Natural killer cell (primary cell): Measurements from ENCODE around the gene SLC1A2. TPM values are rescaled to one million over a fixed set of nuclear protein-coding genes. Genes with fewer than 3 reads are reported as not detected.
A peak's percentile ranks its signal among the peaks of the same experiment; 100 is the strongest.

Experiments used
- ATAC-seq, 3 donors: fragments of 150-1000 bp in 2 of 3; fragments of 200-7000 bp in 1 of 3; cut with Tn5 transposase; 1 replicate in 1 of 3; 2 replicates in 2 of 3; pipeline ENCODE4 v1.10.0; 2021; ENCODE audit warnings: mild to moderate bottlenecking in 2 of 3, moderate library complexity in 2 of 3
- DNase-seq, 2 donors: peaks; one replicate each; pipeline versions ENCODE4 v3.0.0 to v3.0.0-alpha.2; 2013 to 2021; ENCODE audit warnings: mixed read lengths in 1 of 2
- H3K27ac ChIP-seq: one replicate; pipeline ENCODE4 v1.5.1; 2013; ENCODE audit warnings: mild to moderate bottlenecking, low read length
- H3K27me3 ChIP-seq: one replicate; pipeline ENCODE4 v1.6.1; 2013; ENCODE audit warnings: low read length; ENCODE audit not compliant: control insufficient read depth, insufficient read depth
- H3K36me3 ChIP-seq: one replicate; pipeline ENCODE4 v1.6.1; 2013; ENCODE audit warnings: low read length; ENCODE audit not compliant: control insufficient read depth, insufficient read depth
- H3K4me1 ChIP-seq: one replicate; pipeline ENCODE4 v1.6.1; 2013; ENCODE audit warnings: low read length; ENCODE audit not compliant: control insufficient read depth, insufficient read depth
- H3K4me3 ChIP-seq: one replicate; pipeline ENCODE4 v1.5.1; 2013; ENCODE audit warnings: low read length
- H3K9me3 ChIP-seq: one replicate; pipeline ENCODE4 v1.6.1; 2013; ENCODE audit warnings: low read length; ENCODE audit not compliant: control insufficient read depth, insufficient read depth
- H3K27ac Mint-ChIP-seq, 2 donors: one replicate each; pipeline ENCODE4 v1.8.0; 2022; ENCODE audit warnings: mild to moderate bottlenecking in 2 of 2, mixed read lengths in 2 of 2, moderate library complexity in 1 of 2
- H3K27me3 Mint-ChIP-seq, 2 donors: one replicate each; pipeline ENCODE4 v1.8.0; 2022; ENCODE audit warnings: low read depth in 2 of 2, mixed read lengths in 2 of 2
- H3K36me3 Mint-ChIP-seq: one replicate; pipeline ENCODE4 v1.8.0; 2022; ENCODE audit warnings: mixed read lengths
- H3K4me1 Mint-ChIP-seq, 2 donors: one replicate each; pipeline ENCODE4 v1.8.0; 2022; ENCODE audit warnings: mixed read lengths in 2 of 2
- H3K4me3 Mint-ChIP-seq: one replicate; pipeline ENCODE4 v1.8.0; 2022; ENCODE audit warnings: mild to moderate bottlenecking, moderate library complexity, mixed read lengths
- H3K9me3 Mint-ChIP-seq, 2 donors: one replicate each; pipeline ENCODE4 v1.8.0; 2022; ENCODE audit warnings: mixed read lengths in 2 of 2
- WGBS: methylation state at CpG from one replicate; pipeline ENCODE4 v1.1.7; 2013; ENCODE audit warnings: missing lambda C conversion rate; ENCODE audit not compliant: insufficient coverage; 5-methylcytosine and 5-hydroxymethylcytosine counted together
- intact Hi-C: fragments of 100-400 bp; cut with micrococcal nuclease; formaldehyde crosslinking; loops from one replicate; pipeline ENCODE4 v1.14.2; 2022
- total RNA-seq, 4 donors: library from RNA; stranded (reverse); fragments of 120-200 nt in 1 of 4; gene quantifications; one replicate each; pipeline versions ENCODE4 v1.2.3 to v1.2.4, GENCODE V29; 2013 to 2022
- TF ChIP-seq, protein P1 (sequence below): fragments of 200-600 bp; IDR thresholded peaks from one replicate; pipeline ENCODE4 v1.8.0; 2022; ENCODE audit warnings: antibody characterized with exemption

SLC1A2 gene
- total RNA-seq, 3 donors from 2014 or later (not counting 1 experiment from before 2014, with no cell fraction given), result 0.02 TPM; not detected in 2

DNA sequence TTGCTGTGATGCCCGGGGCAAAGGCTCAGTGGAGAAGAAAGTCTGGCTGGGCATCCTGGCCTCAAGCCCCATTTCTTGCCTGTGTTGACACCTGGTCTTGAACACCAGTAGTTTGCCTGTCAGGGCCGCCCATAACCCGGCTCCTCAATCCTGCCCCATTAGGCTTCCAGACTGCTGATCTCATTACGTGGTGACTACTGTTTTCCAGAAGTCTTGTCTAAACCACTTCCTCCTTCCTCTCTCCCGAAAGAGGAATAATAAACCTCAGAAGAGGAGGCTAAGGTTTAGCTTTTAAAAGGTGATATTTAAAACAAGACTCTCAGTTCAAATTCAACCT lies 182.7 kb downstream of the SLC1A2 start:
- Mint-ChIP-seq H3K27me3 (peaks cover 3 to 13% of the 10 kb centered on the region in 2 donors), H3K36me3 (peaks cover 17% of the 10 kb centered on the region), H3K4me1 (peaks cover 41 to 42% of the 10 kb centered on the region in 2 donors), H3K4me3 (no peak overlapping the region), H3K9me3 (peaks cover 0 to 2% of the 10 kb centered on the region in 2 donors), H3K27ac (peak overlapping the region; percentile 57 to 63)
- intact Hi-C loops, result loop anchor here (5.0 kb wide), 3 partner anchors 59 to 156 kb away; no protein-coding TSS in a partner anchor
- DNase-seq (no peak), ATAC-seq (no peak)
- WGBS, result 81% methylated on average over 3 of the region's 5 CpGs
- TF ChIP-seq, protein P1, sequence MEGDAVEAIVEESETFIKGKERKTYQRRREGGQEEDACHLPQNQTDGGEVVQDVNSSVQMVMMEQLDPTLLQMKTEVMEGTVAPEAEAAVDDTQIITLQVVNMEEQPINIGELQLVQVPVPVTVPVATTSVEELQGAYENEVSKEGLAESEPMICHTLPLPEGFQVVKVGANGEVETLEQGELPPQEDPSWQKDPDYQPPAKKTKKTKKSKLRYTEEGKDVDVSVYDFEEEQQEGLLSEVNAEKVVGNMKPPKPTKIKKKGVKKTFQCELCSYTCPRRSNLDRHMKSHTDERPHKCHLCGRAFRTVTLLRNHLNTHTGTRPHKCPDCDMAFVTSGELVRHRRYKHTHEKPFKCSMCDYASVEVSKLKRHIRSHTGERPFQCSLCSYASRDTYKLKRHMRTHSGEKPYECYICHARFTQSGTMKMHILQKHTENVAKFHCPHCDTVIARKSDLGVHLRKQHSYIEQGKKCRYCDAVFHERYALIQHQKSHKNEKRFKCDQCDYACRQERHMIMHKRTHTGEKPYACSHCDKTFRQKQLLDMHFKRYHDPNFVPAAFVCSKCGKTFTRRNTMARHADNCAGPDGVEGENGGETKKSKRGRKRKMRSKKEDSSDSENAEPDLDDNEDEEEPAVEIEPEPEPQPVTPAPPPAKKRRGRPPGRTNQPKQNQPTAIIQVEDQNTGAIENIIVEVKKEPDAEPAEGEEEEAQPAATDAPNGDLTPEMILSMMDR, result no peak
- Histone ChIP-seq H3K4me3 (no peak overlapping the region), H3K27me3 (no peaks in the 10 kb centered on the region), H3K4me1 (peaks cover 28% of the 10 kb centered on the region), H3K27ac (peak overlapping the region; percentile 58), H3K36me3 (peaks cover 2% of the 10 kb centered on the region), H3K9me3 (peaks cover 3% of the 10 kb centered on the region)

DNA sequence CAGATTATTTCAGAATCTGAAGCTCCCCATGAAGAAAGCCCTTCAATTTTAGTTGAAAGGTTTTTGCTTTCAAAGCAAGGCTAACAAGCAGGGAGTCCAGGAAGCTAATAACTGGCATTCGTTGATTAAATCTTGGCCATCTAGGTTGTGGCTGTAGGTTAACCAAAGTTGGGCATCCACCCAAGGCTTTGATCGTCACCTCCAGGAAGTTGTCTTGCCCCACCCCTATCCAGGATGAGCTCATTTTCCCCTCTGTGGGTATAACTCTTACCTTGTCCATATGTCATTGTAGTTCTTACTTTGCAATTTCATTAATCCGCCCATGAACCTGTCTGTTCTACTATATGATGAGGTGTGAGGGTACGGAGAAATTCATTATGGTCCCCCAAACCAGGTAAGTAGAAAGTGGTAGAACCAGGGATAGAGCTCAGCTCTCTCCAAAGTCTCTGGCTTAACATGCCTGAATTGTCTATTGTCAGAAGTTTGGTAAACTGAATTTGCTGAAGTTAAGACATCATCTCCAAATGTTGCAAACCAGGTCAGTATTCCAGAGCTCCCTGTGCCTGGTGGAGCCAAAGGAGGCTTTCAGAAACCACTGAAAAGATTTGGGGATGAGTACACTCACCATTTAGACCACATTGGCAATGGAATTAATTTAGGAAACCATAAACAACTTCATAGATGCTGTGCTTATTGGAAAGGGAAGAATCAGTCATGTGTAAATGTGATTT lies 183.3 kb downstream of the SLC1A2 start:
- H3K9me3 ChIP-seq, result peaks cover 3% of the 10 kb centered on the region
- WGBS, result 46% methylated on average over 4 of the region's 4 CpGs
- Mint-ChIP-seq H3K9me3 (peaks cover 0 to 2% of the 10 kb centered on the region in 2 donors), H3K4me1 (peaks cover 41 to 42% of the 10 kb centered on the region in 2 donors), H3K4me3 (no peak overlapping the region), H3K27ac (peak overlapping the region; percentile 57 to 63), H3K27me3 (peaks cover 3 to 13% of the 10 kb centered on the region in 2 donors), H3K36me3 (peaks cover 21% of the 10 kb centered on the region)
- no peaks in the 10 kb centered on the region for H3K27me3 ChIP-seq
- DNase-seq, result peak in 1 of 2 donors; percentile 87
- H3K36me3 ChIP-seq, result peaks cover 6% of the 10 kb centered on the region
- ATAC-seq, result peak; percentile 66 to 80 (median 77)
- no peak overlapping the region for H3K4me3 ChIP-seq
- H3K4me1 ChIP-seq, result peaks cover 24% of the 10 kb centered on the region
- TF ChIP-seq, protein P1, result no peak
- H3K27ac ChIP-seq, result peak overlapping the region; percentile 58
- intact Hi-C loops, result loop anchor here (5.0 kb wide), 3 partner anchors 59 to 156 kb away; no protein-coding TSS in a partner anchor

DNA sequence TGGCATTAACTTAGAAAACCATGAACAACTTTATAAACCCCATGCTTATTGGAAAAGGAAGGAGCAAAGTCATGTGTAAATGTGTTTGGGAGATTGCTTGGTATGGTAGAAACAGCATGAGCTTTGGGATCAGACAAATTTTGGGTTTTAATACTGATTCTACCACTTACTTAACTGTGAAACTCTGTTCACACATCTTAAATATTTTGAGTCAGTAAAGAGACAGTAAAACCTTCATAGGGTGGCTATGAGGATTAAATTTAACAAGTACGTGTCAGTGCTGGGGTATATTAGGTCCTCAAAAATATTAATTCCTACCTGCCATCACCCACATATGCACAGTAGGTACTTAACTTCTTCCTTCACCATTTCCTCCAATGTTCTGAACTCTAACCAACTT lies 183.9 kb downstream of the SLC1A2 start:
- Histone ChIP-seq H3K9me3 (peaks cover 3% of the 10 kb centered on the region), H3K27me3 (no peaks in the 10 kb centered on the region), H3K36me3 (peaks cover 12% of the 10 kb centered on the region), H3K27ac (peak overlapping the region; percentile 58), H3K4me1 (peaks cover 22% of the 10 kb centered on the region), H3K4me3 (no peak overlapping the region)
- peaks cover 0 to 2% of the 10 kb centered on the region in 2 donors for H3K9me3 Mint-ChIP-seq
- H3K4me3 Mint-ChIP-seq, result no peak overlapping the region
- peaks cover 3 to 13% of the 10 kb centered on the region in 2 donors for H3K27me3 Mint-ChIP-seq
- ATAC-seq, result peak in 2 of 3 donors; percentile 22 to 24
- no peak for DNase-seq
- intact Hi-C loops, result loop anchor here (5.0 kb wide), 3 partner anchors 58 to 157 kb away; no protein-coding TSS in a partner anchor
- peaks cover 41 to 42% of the 10 kb centered on the region in 2 donors for H3K4me1 Mint-ChIP-seq
- peaks cover 27% of the 10 kb centered on the region for H3K36me3 Mint-ChIP-seq
- peak overlapping the region; percentile 57 to 63 for H3K27ac Mint-ChIP-seq
- TF ChIP-seq, protein P1, result no peak
- WGBS, result no CpG with 5 or more reads among the region's 1 CpG
